H9 (cell line): ENCODE data around the gene DGKB. TPM values are rescaled to one million over a fixed set of nuclear protein-coding genes. Genes with fewer than 3 reads are reported as not detected.

Experiments used
- DNase-seq: peaks from one replicate; pipeline ENCODE4 v3.0.0-alpha.2; 2017
- H2AFZ ChIP-seq: one replicate; pipeline ENCODE4 v1.6.1; 2013; ENCODE audit warnings: mild to moderate bottlenecking, low read length, control low read depth, moderate library complexity
- H2AK5ac ChIP-seq: 2 replicates; pipeline ENCODE4 v1.6.1; 2013; ENCODE audit warnings: low read length, control low read depth, mixed read lengths; ENCODE audit not compliant: insufficient read length
- H2BK120ac ChIP-seq: one replicate; pipeline ENCODE4 v1.6.1; 2013; ENCODE audit warnings: low read depth, mild to moderate bottlenecking, low read length, control low read depth, inconsistent platforms; ENCODE audit not compliant: poor library complexity, severe bottlenecking
- H2BK12ac ChIP-seq: 2 replicates; pipeline ENCODE4 v1.6.1; 2013; ENCODE audit warnings: low read length, control low read depth, mixed read lengths, low read depth; ENCODE audit not compliant: insufficient read length
- H2BK15ac ChIP-seq: 2 replicates; pipeline ENCODE4 v1.6.1; 2013; ENCODE audit warnings: low read depth, low read length, control low read depth
- H2BK20ac ChIP-seq: one replicate; pipeline ENCODE4 v1.6.1; 2013; ENCODE audit warnings: low read depth, mild to moderate bottlenecking, low read length, control low read depth, inconsistent platforms; ENCODE audit not compliant: poor library complexity, severe bottlenecking
- H2BK5ac ChIP-seq: 2 replicates; pipeline ENCODE4 v1.6.1; 2013; ENCODE audit warnings: low read length, control low read depth, mixed read lengths; ENCODE audit not compliant: insufficient read length
- H3K14ac ChIP-seq: 2 replicates; pipeline ENCODE4 v1.6.1; 2013; ENCODE audit warnings: low read length, control low read depth; ENCODE audit not compliant: insufficient read depth
- H3K18ac ChIP-seq: 2 replicates; pipeline ENCODE4 v1.6.1; 2013; ENCODE audit warnings: low read depth, mild to moderate bottlenecking, mixed read lengths, low read length, control low read depth; ENCODE audit not compliant: insufficient read length
- H3K23ac ChIP-seq: 2 replicates; pipeline ENCODE4 v1.6.1; 2013; ENCODE audit warnings: low read length, control low read depth, mixed read lengths, low read depth; ENCODE audit not compliant: insufficient read length
- H3K23me2 ChIP-seq: 2 replicates; pipeline ENCODE4 v1.6.1; 2013; ENCODE audit warnings: low read depth, mild to moderate bottlenecking, mixed read lengths, low read length, control low read depth; ENCODE audit not compliant: insufficient read length, poor library complexity, severe bottlenecking
- H3K27ac ChIP-seq: 2 replicates; pipeline ENCODE4 v1.5.1; 2013; ENCODE audit warnings: low read length, control low read depth, mixed read lengths, low read depth; ENCODE audit not compliant: insufficient read length
- H3K27me3 ChIP-seq: 2 replicates; pipeline ENCODE4 v1.6.1; 2013; ENCODE audit warnings: low read length, control low read depth, inconsistent platforms; ENCODE audit not compliant: insufficient read depth
- H3K4ac ChIP-seq: 2 replicates; pipeline ENCODE4 v1.6.1; 2013; ENCODE audit warnings: low read depth, mild to moderate bottlenecking, control low read depth, inconsistent platforms, low read length, moderate library complexity
- H3K4me1 ChIP-seq: 2 replicates; pipeline ENCODE4 v1.6.1; 2013; ENCODE audit warnings: low read length, control low read depth, inconsistent platforms; ENCODE audit not compliant: insufficient read depth
- H3K4me2 ChIP-seq: 2 replicates; pipeline ENCODE4 v1.6.1; 2013; ENCODE audit warnings: low read length, control low read depth, mixed read lengths; ENCODE audit not compliant: insufficient read length, insufficient read depth
- H3K56ac ChIP-seq: 2 replicates; pipeline ENCODE4 v1.6.1; 2013; ENCODE audit warnings: low read depth, mild to moderate bottlenecking, mixed read lengths, low read length, control low read depth; ENCODE audit not compliant: insufficient read length
- H3K79me1 ChIP-seq: 2 replicates; pipeline ENCODE4 v1.6.1; 2013; ENCODE audit warnings: low read depth, mild to moderate bottlenecking, moderate library complexity, low read length, control low read depth, inconsistent platforms; ENCODE audit not compliant: insufficient read depth, poor library complexity, severe bottlenecking
- H3K79me2 ChIP-seq: 2 replicates; pipeline ENCODE4 v1.6.1; 2013; ENCODE audit warnings: low read length, control low read depth, inconsistent platforms; ENCODE audit not compliant: insufficient read depth
- H3K9ac ChIP-seq: 2 replicates; pipeline ENCODE4 v1.6.1; 2013; ENCODE audit warnings: low read length, control low read depth, mixed read lengths; ENCODE audit not compliant: insufficient read length; ENCODE audit errors: extremely low read depth
- H3K9me3 ChIP-seq: one replicate; pipeline ENCODE4 v1.6.1; 2013; ENCODE audit warnings: low read depth, low read length, inconsistent platforms; ENCODE audit not compliant: control insufficient read depth
- H3T11ph ChIP-seq: one replicate; pipeline ENCODE4 v1.6.1; 2013; ENCODE audit warnings: mild to moderate bottlenecking, low read length, control low read depth, inconsistent platforms
- H4K20me1 ChIP-seq: one replicate; pipeline ENCODE4 v1.6.1; 2013; ENCODE audit not compliant: control insufficient read depth, insufficient read length, insufficient read depth
- H4K5ac ChIP-seq: 2 replicates; pipeline ENCODE4 v1.6.1; 2013; ENCODE audit warnings: low read depth, mild to moderate bottlenecking, mixed read lengths, low read length, control low read depth; ENCODE audit not compliant: insufficient read length
- H4K8ac ChIP-seq: replicated peaks from 2 replicates; pipeline ENCODE4 v1.6.1; 2013; ENCODE audit warnings: low read length, control low read depth, mixed read lengths, low read depth; ENCODE audit not compliant: insufficient read length
- H4K91ac ChIP-seq: 2 replicates; pipeline ENCODE4 v1.6.1; 2013; ENCODE audit warnings: low read depth, mild to moderate bottlenecking, moderate library complexity, mixed read lengths, low read length, control low read depth; ENCODE audit not compliant: insufficient read length
- H3K27ac Mint-ChIP-seq, 3 experiments: 2 replicates in 2 of 3; 3 replicates in 1 of 3; pipeline ENCODE4 v1.8.0; 2020 to 2021; ENCODE audit warnings: mixed read lengths in 3 of 3, mild to moderate bottlenecking in 1 of 3, moderate library complexity in 1 of 3
- H3K27me3 Mint-ChIP-seq: 2 replicates; pipeline ENCODE4 v1.8.0; 2021; ENCODE audit warnings: low read depth, mild to moderate bottlenecking, moderate library complexity, mixed read lengths
- H3K36me3 Mint-ChIP-seq, 3 experiments: 2 replicates in 2 of 3; 3 replicates in 1 of 3; pipeline ENCODE4 v1.8.0; 2020 to 2021; ENCODE audit warnings: low read depth in 3 of 3, mixed read lengths in 3 of 3; ENCODE audit not compliant: insufficient read depth in 1 of 3
- H3K4me1 Mint-ChIP-seq, 2 experiments: 2 replicates each; pipeline ENCODE4 v1.8.0; 2020; ENCODE audit warnings: mixed read lengths in 2 of 2
- H3K4me3 Mint-ChIP-seq, 2 experiments: 2 replicates in 1 of 2; 3 replicates in 1 of 2; pipeline ENCODE4 v1.8.0; 2020 to 2021; ENCODE audit warnings: mild to moderate bottlenecking in 2 of 2, mixed read lengths in 2 of 2, moderate library complexity in 1 of 2
- H3K9me3 Mint-ChIP-seq, 2 experiments: 2 replicates in 1 of 2; 3 replicates in 1 of 2; pipeline ENCODE4 v1.8.0; 2020; ENCODE audit warnings: mild to moderate bottlenecking in 2 of 2, mixed read lengths in 2 of 2, moderate library complexity in 1 of 2
- CTCF ChIP-seq: fragments of 200-600 bp; sonication (generic); conservative IDR thresholded peaks from 3 replicates; pipeline ENCODE4 v1.8.0; 2021; ENCODE audit warnings: antibody characterized with exemption, mild to moderate bottlenecking
- WGBS: extraction: QIAGEN DNeasy Blood & Tissue Kit; methylation state at CpG from one replicate; pipeline ENCODE4 v1.1.7; 2013; ENCODE audit warnings: missing lambda C conversion rate, low lambda C conversion rate, mixed read lengths; ENCODE audit not compliant: insufficient read length; ENCODE audit errors: extremely low coverage; 5-methylcytosine and 5-hydroxymethylcytosine counted together
- total RNA-seq: library from RNA; stranded (reverse); gene quantifications from 2 replicates; pipeline ENCODE4 v1.2.1, GENCODE V29; 2021

Gene DGKB
- total RNA-seq, 1 experiment from 2014 or later, result 0.26 TPM

- no peaks in the 10 kb centered on the region; a peak in 2 of 7 replicates for H3K36me3 Mint-ChIP-seq
Observed at GRCh38 chr7:14751461-14751860, 151.1 kb downstream of the DGKB start.

More at GRCh38 chr7:14751461-14751860, 151.1 kb downstream of the DGKB start:
- H4K91ac ChIP-seq, result no peak overlapping the region
- H3T11ph ChIP-seq, result no peak overlapping the region
- no peaks in the 10 kb centered on the region for H3K9me3 ChIP-seq
- H3K18ac ChIP-seq, result no peak overlapping the region
- no peak overlapping the region for H3K4me2 ChIP-seq
- Mint-ChIP-seq H3K27ac (no peak overlapping the region), H3K9me3 (peaks cover 0 to 2% of the 10 kb centered on the region in 2 experiments; a peak in 1 of 5 replicates), H3K4me3 (no peak overlapping the region), H3K4me1 (peaks cover 5 to 10% of the 10 kb centered on the region in 2 experiments), H3K27me3 (no peaks in the 10 kb centered on the region)
- H3K4me1 ChIP-seq, result no peaks in the 10 kb centered on the region
- H3K56ac ChIP-seq, result no peak overlapping the region
- no peak overlapping the region for H2AK5ac ChIP-seq
- H4K20me1 ChIP-seq, result no peaks in the 10 kb centered on the region
- H2BK5ac ChIP-seq, result no peak overlapping the region
- H2BK120ac ChIP-seq, result no peak overlapping the region
- H3K23me2 ChIP-seq, result no peaks in the 10 kb centered on the region
- H3K14ac ChIP-seq, result no peak overlapping the region
- no peak overlapping the region for H3K23ac ChIP-seq
- H4K8ac ChIP-seq, result no peak overlapping the region
- no peak overlapping the region for H2BK20ac ChIP-seq
- no peak overlapping the region for H3K27ac ChIP-seq
- no peak overlapping the region for H3K9ac ChIP-seq
- H3K79me2 ChIP-seq, result no peaks in the 10 kb centered on the region
- no CpG with 5 or more reads among the region's 1 CpG for WGBS
- H2BK15ac ChIP-seq, result no peak overlapping the region
- no peak for TF ChIP-seq CTCF
- no peaks in the 10 kb centered on the region for H3K79me1 ChIP-seq
- no peak overlapping the region for H4K5ac ChIP-seq
- no peak overlapping the region for H3K4ac ChIP-seq
- no peak overlapping the region for H2BK12ac ChIP-seq
- no peak for DNase-seq
- no peaks in the 10 kb centered on the region for H3K27me3 ChIP-seq
- H2AFZ ChIP-seq, result no peak overlapping the region
